Thoracic aorta (tissue), 2 donors: ENCODE data around the gene PTGS1. TPM values are rescaled to one million over a fixed set of nuclear protein-coding genes. Genes with fewer than 3 reads are reported as not detected.
A peak's percentile ranks its signal among the peaks of the same experiment; 100 is the strongest.

Source experiments
- ATAC-seq: fragments of 150-250 bp; one replicate; pipeline ENCODE4 v1.8.0; 2017; ENCODE audit warnings: low read depth; ENCODE audit not compliant: insufficient number of reproducible peaks, low FRiP score
- DNase-seq: peaks from one replicate; pipeline ENCODE4 v3.0.0-alpha.2; 2020; ENCODE audit warnings: low spot score
- H3K27ac ChIP-seq, 2 donors: fragments of 200-600 bp; sonication (generic); 1 replicate in 1 of 2; 2 replicates in 1 of 2; pipeline ENCODE4 v1.5.1; 2016; ENCODE audit warnings: mild to moderate bottlenecking in 2 of 2, moderate library complexity in 2 of 2
- H3K27me3 ChIP-seq: fragments of 200-600 bp; sonication (generic); replicated peaks from 2 replicates; pipeline ENCODE4 v1.6.0; 2016; ENCODE audit warnings: mild to moderate bottlenecking; ENCODE audit not compliant: insufficient read depth
- H3K36me3 ChIP-seq: fragments of 200-600 bp; sonication (generic); one replicate; pipeline ENCODE4 v1.5.1; 2016
- H3K4me1 ChIP-seq, 2 donors: fragments of 200-600 bp; sonication (generic); 1 replicate in 1 of 2; 2 replicates in 1 of 2; pipeline versions ENCODE4 v1.5.1 to v1.6.0; 2016; ENCODE audit warnings: low read depth in 2 of 2, mild to moderate bottlenecking in 1 of 2; ENCODE audit not compliant: control insufficient read depth in 1 of 2
- H3K4me3 ChIP-seq: fragments of 200-600 bp; sonication (generic); 2 replicates; pipeline ENCODE4 v1.5.1; 2016; ENCODE audit warnings: mild to moderate bottlenecking
- H3K9me3 ChIP-seq: fragments of 200-600 bp; sonication (generic); 2 replicates; pipeline ENCODE4 v1.5.1; 2016
- CTCF ChIP-seq: fragments of 200-600 bp; sonication (generic); IDR thresholded peaks from one replicate; pipeline ENCODE4 v1.5.1; 2019; ENCODE audit warnings: antibody characterized with exemption
- total RNA-seq, 2 donors: library from RNA; depleted of rRNA; stranded (reverse); fragments of >200 nt; gene quantifications; one replicate each; pipeline versions ENCODE4 v1.1.0 to v1.2.3, GENCODE V29; 2016

The PTGS1 gene
- total RNA-seq, 2 donors from 2014 or later = 10.8 to 13.8 TPM

GRCh38 chr9:122368642-122369041 lies 2.2 kb upstream of the PTGS1 start:
- Histone ChIP-seq H3K4me1 (peaks cover 4 to 12% of the 10 kb centered on the region in 2 donors), H3K27ac (no peak overlapping the region)

GRCh38 chr9:122370303-122370702 lies 521 bp upstream of the PTGS1 start:
- Histone ChIP-seq H3K36me3 (no peaks in the 10 kb centered on the region), H3K4me1 (peaks cover 5 to 18% of the 10 kb centered on the region in 2 donors), H3K4me3 (peak overlapping the region; percentile 69), H3K27me3 (no peaks in the 10 kb centered on the region), H3K27ac (no peak overlapping the region), H3K9me3 (no peaks in the 10 kb centered on the region)
- DNase-seq (no peak), ATAC-seq (no peak)
- TF ChIP-seq CTCF = no peak

More at GRCh38 chr9:122368642-122369041, 2.2 kb upstream of the PTGS1 start:
- DNase-seq (no peak), ATAC-seq (no peak)
- Histone ChIP-seq H3K36me3 (no peaks in the 10 kb centered on the region), H3K9me3 (no peaks in the 10 kb centered on the region), H3K27me3 (no peaks in the 10 kb centered on the region), H3K4me3 (no peak overlapping the region)
- no peak for TF ChIP-seq CTCF

DNA sequence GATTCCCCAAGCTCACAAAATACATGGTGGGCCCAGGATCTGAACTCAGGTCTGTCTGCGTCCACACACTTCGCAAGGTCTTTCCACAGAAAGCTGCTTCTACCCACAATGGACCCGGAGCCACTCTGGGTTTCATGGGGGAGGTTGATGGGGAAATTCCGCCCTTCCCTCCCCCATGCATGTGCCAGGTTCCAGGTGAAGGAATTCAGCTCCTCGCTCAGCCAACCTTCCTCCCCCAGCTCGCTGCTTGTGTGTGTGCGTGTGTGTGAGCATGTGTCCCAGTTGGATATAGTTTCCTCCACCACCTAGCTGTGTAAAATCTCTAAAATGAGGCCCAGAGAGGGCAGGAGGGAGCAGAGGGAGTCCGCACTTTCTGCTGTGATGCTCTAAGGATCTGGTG lies 1.0 kb downstream of the PTGS1 start:
- Histone ChIP-seq H3K4me1 (peaks cover 9 to 33% of the 10 kb centered on the region in 2 donors), H3K27ac (no peak overlapping the region), H3K9me3 (no peaks in the 10 kb centered on the region), H3K4me3 (peak overlapping the region; percentile 69), H3K36me3 (no peaks in the 10 kb centered on the region), H3K27me3 (no peaks in the 10 kb centered on the region)
- no peak for DNase-seq
- no peak for ATAC-seq
- no peak for TF ChIP-seq CTCF

DNA sequence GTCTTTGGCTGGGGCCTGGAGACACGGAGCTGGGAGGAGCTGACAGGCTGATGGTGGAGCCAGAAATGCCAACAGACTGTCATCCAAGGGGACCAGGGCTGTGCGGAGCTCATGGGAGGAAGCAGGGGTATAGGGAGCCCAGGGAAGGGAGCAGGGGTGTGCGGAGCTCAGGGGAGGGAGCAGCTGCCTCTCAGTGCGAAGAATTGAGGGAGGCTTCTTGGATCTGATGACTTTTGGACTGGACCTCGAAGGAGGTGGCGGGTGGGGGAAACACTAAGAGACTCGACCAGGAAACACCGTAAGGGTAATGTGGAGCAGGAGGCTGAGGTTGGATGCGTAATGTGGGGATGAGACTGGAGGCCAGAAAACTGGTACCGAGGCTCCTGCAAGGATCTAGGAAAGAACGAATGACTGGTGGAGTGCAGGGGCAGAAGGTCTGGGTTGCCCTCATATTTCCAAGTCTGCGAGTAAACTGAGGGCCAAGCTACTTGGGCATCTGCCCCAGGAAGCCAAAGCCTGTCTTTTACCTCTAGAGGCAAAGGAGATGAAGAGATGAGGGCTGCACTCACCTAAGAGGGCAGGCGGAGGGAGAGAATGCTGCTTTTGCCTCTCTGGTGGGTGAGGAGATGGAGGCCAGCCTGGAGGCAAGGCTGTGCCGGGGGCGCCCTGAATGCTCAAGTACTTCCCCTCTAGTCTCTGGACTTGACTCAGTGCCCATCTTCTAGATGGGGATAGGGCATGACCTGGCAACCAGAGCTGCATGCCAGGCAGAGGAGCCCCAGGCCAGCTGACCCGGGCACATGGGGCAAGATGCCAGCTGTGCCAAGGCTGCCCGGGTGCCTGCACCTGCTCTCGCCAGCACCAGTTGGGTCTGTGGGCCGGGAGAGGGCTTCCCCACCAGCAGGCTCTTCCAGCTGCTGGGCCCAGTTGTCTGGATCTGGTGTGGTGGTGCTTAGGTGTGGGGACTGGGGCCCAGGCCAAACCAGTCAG lies 2.3 kb downstream of the PTGS1 start:
- no peak for ATAC-seq
- no peak overlapping the region for H3K4me3 ChIP-seq
- no peaks in the 10 kb centered on the region for H3K36me3 ChIP-seq
- H3K27me3 ChIP-seq = no peaks in the 10 kb centered on the region
- DNase-seq = no peak
- no peak for TF ChIP-seq CTCF
- H3K27ac ChIP-seq = no peak overlapping the region
- H3K9me3 ChIP-seq = no peaks in the 10 kb centered on the region
- H3K4me1 ChIP-seq = peaks cover 9 to 35% of the 10 kb centered on the region in 2 donors

DNA sequence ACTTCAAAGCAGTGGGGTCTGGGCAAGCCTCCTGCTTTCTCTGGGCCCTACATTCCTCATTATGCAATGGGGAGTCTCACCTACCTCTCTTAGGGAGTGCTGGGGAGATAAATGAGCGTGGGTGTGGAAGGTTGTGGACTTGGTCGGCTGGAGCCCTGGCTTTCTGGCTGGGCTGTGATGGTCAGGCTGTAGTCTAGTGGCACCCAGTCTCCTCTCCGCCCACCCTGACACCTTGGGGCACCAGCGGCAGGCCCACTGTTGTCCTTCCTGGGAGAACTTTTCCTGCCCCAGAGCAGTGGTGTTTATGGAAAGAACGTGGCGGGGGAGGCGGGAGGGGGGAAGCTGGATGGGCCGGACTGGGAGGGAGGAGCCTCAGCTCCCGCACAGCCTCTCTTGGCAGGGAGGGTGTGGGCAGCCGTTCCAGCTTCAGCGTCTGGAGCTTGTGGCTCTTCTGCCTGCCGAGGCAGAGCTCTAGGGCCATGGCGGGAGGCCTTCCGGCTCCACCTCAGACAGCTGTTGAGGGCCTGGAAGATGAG lies 4.1 kb downstream of the PTGS1 start:
- H3K36me3 ChIP-seq = no peaks in the 10 kb centered on the region
- H3K27me3 ChIP-seq = no peaks in the 10 kb centered on the region
- H3K4me3 ChIP-seq = peak overlapping the region; percentile 43
- no peak overlapping the region for H3K27ac ChIP-seq
- peaks cover 9 to 35% of the 10 kb centered on the region in 2 donors for H3K4me1 ChIP-seq
- H3K9me3 ChIP-seq = no peaks in the 10 kb centered on the region
- TF ChIP-seq CTCF = no peak
- ATAC-seq = no peak
- DNase-seq = no peak
